Measurements from ENCODE around the gene CLDN20. TPM values are rescaled to one million over a fixed set of nuclear protein-coding genes. Genes with fewer than 3 reads are reported as not detected.

Gene CLDN20
- total and polyA plus RNA-seq, 2 donors (not counting 3 experiments of a cell fraction or from before 2014, with no cell fraction given): not detected

GRCh38 chr6:155290491-155290890, 26.7 kb downstream of the CLDN20 start:
- intact Hi-C loops (cut with micrococcal nuclease) (no loop called here), dilution Hi-C loops (cut with MboI; ENCODE audit: extremely low pct_ligation_motif_present, low sequenced_read_pairs) (no loop called here)
- BruUV-seq (replicated peaks): no TSS peak
- Histone ChIP-seq H3K9me1 (replicated peaks; ENCODE audit: control insufficient read depth, extremely low read depth, insufficient read depth, low read length) (no peaks in the 10 kb centered on the region), H3K27me3 (ENCODE audit: control insufficient read depth in 2 of 2, insufficient read depth in 2 of 2, low read length in 2 of 2) (no peaks in the 10 kb centered on the region), H3K9ac (replicated peaks; ENCODE audit: extremely low read depth, insufficient read depth, low read length) (no peak overlapping the region), H2AFZ (ENCODE audit: low read depth, low read length) (no peak overlapping the region), H3K27ac (ENCODE audit: insufficient read depth, low read depth, low read length) (no peak overlapping the region), H4K20me1 (replicated peaks; ENCODE audit: control insufficient read depth, extremely low read depth, insufficient read depth, low read length) (no peaks in the 10 kb centered on the region), H3K4me2 (ENCODE audit: insufficient read depth, low read length) (no peak overlapping the region), H3K4me1 (ENCODE audit: control insufficient read depth, extremely low read depth, insufficient read depth, low read length) (peaks cover 5% of the 10 kb centered on the region), H3K36me3 (ENCODE audit: control insufficient read depth in 2 of 2, extremely low read depth in 1 of 2, insufficient read depth in 2 of 2, low read length in 2 of 2) (peaks cover 2 to 5% of the 10 kb centered on the region in 2 experiments), H3K9me3 (replicated peaks; ENCODE audit: control insufficient read depth, insufficient read depth, low read length) (no peaks in the 10 kb centered on the region), H3K4me3 (replicated peaks in 1 of 3; ENCODE audit: insufficient read depth in 1 of 3, low read depth in 1 of 3, low read length in 3 of 3) (no peak overlapping the region), H3K79me2 (ENCODE audit: control insufficient read depth, insufficient read depth, low read length) (peaks cover 9% of the 10 kb centered on the region)
- no peak for TF ChIP-seq JUN (IDR thresholded peaks at IDR 0.05; ENCODE audit: borderline replicate concordance, insufficient read depth, insufficient read length, low read depth)
- no peak for TF ChIP-seq GATA2 (IDR thresholded peaks at IDR 0.05; ENCODE audit: insufficient read depth, insufficient read length, low read depth, low read length)
- TF ChIP-seq, protein P1, sequence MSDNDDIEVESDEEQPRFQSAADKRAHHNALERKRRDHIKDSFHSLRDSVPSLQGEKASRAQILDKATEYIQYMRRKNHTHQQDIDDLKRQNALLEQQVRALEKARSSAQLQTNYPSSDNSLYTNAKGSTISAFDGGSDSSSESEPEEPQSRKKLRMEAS (IDR thresholded peaks at IDR 0.05; ENCODE audit: insufficient read depth, insufficient read length): no peak
- TF ChIP-seq FOS (IDR thresholded peaks at IDR 0.05; ENCODE audit: borderline replicate concordance, insufficient read depth, low read length): no peak
- DNase-seq (ENCODE audit: low read depth, low spot score) (no peak), FAIRE-seq (no peak)
- ChIA-PET CTCF (interaction anchor here (1.1 kb wide), 1 partner anchor 9 kb away, joined by 4 read pairs; no protein-coding TSS in a partner anchor), POLR2A (no interaction called here)

DNA sequence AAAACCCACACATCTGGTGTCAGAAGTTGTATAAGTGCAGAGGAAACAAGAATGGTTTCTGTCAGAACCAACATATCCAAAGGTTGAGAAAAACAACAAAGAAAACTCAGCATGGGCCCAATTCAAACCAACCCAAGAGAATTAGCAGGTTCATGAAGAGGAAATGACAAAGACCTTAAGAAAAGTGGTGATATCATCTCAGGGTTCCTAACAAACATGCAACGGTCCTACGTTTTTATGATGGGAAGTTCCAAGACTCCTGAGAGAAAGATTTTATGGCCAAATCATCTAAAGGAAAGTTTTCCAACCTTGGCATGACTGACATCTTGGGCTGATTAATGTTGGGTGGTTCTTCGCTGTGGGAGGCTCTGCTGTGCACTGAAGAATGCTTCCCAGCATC, 27.5 kb downstream of the CLDN20 start:
- no peak overlapping the region for H3K4me2 ChIP-seq (ENCODE audit: insufficient read depth, low read length)
- peaks cover 9% of the 10 kb centered on the region for H3K79me2 ChIP-seq (ENCODE audit: control insufficient read depth, insufficient read depth, low read length)
- H4K20me1 ChIP-seq (replicated peaks; ENCODE audit: control insufficient read depth, extremely low read depth, insufficient read depth, low read length): no peaks in the 10 kb centered on the region
- POLR2A ChIA-PET: no interaction called here
- dilution Hi-C loops (cut with MboI; ENCODE audit: extremely low pct_ligation_motif_present, low sequenced_read_pairs) (no loop called here), intact Hi-C loops (cut with micrococcal nuclease) (no loop called here)
- H3K9me3 ChIP-seq (replicated peaks; ENCODE audit: control insufficient read depth, insufficient read depth, low read length): no peaks in the 10 kb centered on the region
- H3K4me1 ChIP-seq (ENCODE audit: control insufficient read depth, extremely low read depth, insufficient read depth, low read length): peaks cover 5% of the 10 kb centered on the region
- peaks cover 4 to 5% of the 10 kb centered on the region in 2 experiments for H3K36me3 ChIP-seq (ENCODE audit: control insufficient read depth in 2 of 2, extremely low read depth in 1 of 2, insufficient read depth in 2 of 2, low read length in 2 of 2)
- H3K9me1 ChIP-seq (replicated peaks; ENCODE audit: control insufficient read depth, extremely low read depth, insufficient read depth, low read length): no peaks in the 10 kb centered on the region
- TF ChIP-seq, protein P1 (IDR thresholded peaks at IDR 0.05; ENCODE audit: insufficient read depth, insufficient read length): no peak
- no peak for TF ChIP-seq FOS (IDR thresholded peaks at IDR 0.05; ENCODE audit: borderline replicate concordance, insufficient read depth, low read length)
- no peak for TF ChIP-seq GATA2 (IDR thresholded peaks at IDR 0.05; ENCODE audit: insufficient read depth, insufficient read length, low read depth, low read length)
- TF ChIP-seq MYC (IDR thresholded peaks at IDR 0.05; ENCODE audit: low read depth, low read length): no peak
- TF ChIP-seq POLR2AphosphoS5 (IDR thresholded peaks at IDR 0.05; ENCODE audit: insufficient read depth, low read depth, low read length): no peak
- FAIRE-seq: peak; percentile 56
- no peak overlapping the region for H3K27ac ChIP-seq (ENCODE audit: insufficient read depth, low read depth, low read length)
- H3K27me3 ChIP-seq (ENCODE audit: control insufficient read depth in 2 of 2, insufficient read depth in 2 of 2, low read length in 2 of 2): no peaks in the 10 kb centered on the region
- CTCF ChIA-PET: interaction anchor here (1.1 to 1.6 kb wide), 2 partner anchors 8 to 114 kb away, joined by 4 read pairs; no protein-coding TSS in a partner anchor
- no peak overlapping the region for H3K4me3 ChIP-seq (replicated peaks in 1 of 3; ENCODE audit: insufficient read depth in 1 of 3, low read depth in 1 of 3, low read length in 3 of 3)
- no peak for DNase-seq (ENCODE audit: low read depth, low spot score)
- H2AFZ ChIP-seq (ENCODE audit: low read depth, low read length): no peak overlapping the region
- no peak overlapping the region for H3K9ac ChIP-seq (replicated peaks; ENCODE audit: extremely low read depth, insufficient read depth, low read length)
- no TSS peak for BruUV-seq (replicated peaks)

Data from endothelial cell of umbilical vein (primary cell).